GM23338 (cell line): ENCODE data around the gene FASN. TPM values are rescaled to one million over a fixed set of nuclear protein-coding genes. Genes with fewer than 3 reads are reported as not detected.

Experiments used
- ATAC-seq: fragments of 200-7000 bp; cut with Tn5 transposase; 3 replicates; pipeline ENCODE4 v1.9.1; 2020
- DNase-seq: peaks from one replicate; pipeline ENCODE4 v3.0.0-alpha.2; 2015; ENCODE audit warnings: low spot score
- H2AFZ ChIP-seq: fragments of 200-600 bp; sonication (generic); 2 replicates; pipeline ENCODE4 v1.8.0; 2016; ENCODE audit warnings: antibody characterized with exemption, mild to moderate bottlenecking, moderate library complexity
- H3F3A ChIP-seq: fragments of 200-600 bp; sonication (generic); replicated peaks from 2 replicates; pipeline ENCODE4 v1.8.0; 2017; ENCODE audit warnings: antibody characterized with exemption, mixed run types, low read depth
- H3K27ac ChIP-seq: fragments of 200-600 bp; sonication (generic); 2 replicates; pipeline ENCODE4 v1.6.1; 2016; ENCODE audit warnings: low read depth
- H3K27me3 ChIP-seq: fragments of 200-600 bp; sonication (generic); 2 replicates; pipeline ENCODE4 v1.8.0; 2016; ENCODE audit warnings: mild to moderate bottlenecking, mixed run types, moderate library complexity; ENCODE audit not compliant: insufficient read depth
- H3K36me3 ChIP-seq: fragments of 200-600 bp; sonication (generic); 2 replicates; pipeline ENCODE4 v1.8.0; 2016; ENCODE audit warnings: mild to moderate bottlenecking; ENCODE audit not compliant: insufficient read depth
- H3K4me1 ChIP-seq: fragments of 200-600 bp; sonication (generic); 2 replicates; pipeline ENCODE4 v1.8.0; 2016; ENCODE audit warnings: mild to moderate bottlenecking, moderate library complexity; ENCODE audit not compliant: insufficient read depth
- H3K4me2 ChIP-seq: fragments of 200-600 bp; sonication (generic); 2 replicates; pipeline ENCODE4 v1.7.1; 2017; ENCODE audit warnings: mixed run types
- H3K4me3 ChIP-seq: fragments of 200-600 bp; sonication (generic); 2 replicates; pipeline ENCODE4 v1.6.1; 2016; ENCODE audit warnings: mixed run types
- H3K79me2 ChIP-seq: fragments of 200-600 bp; sonication (generic); replicated peaks from 2 replicates; pipeline ENCODE4 v1.8.0; 2017; ENCODE audit warnings: mild to moderate bottlenecking; ENCODE audit not compliant: insufficient read depth
- H3K9me2 ChIP-seq: fragments of 200-600 bp; sonication (generic); 2 replicates; pipeline ENCODE4 v1.8.0; 2017; ENCODE audit not compliant: insufficient read depth
- H4K20me1 ChIP-seq: fragments of 200-600 bp; sonication (generic); replicated peaks from 2 replicates; pipeline ENCODE4 v1.8.0; 2017; ENCODE audit warnings: mild to moderate bottlenecking; ENCODE audit not compliant: insufficient read depth
- H3K27ac Mint-ChIP-seq: 2 replicates; pipeline ENCODE4 v1.8.0; 2020; ENCODE audit warnings: inconsistent platforms, mild to moderate bottlenecking, moderate library complexity, mixed read lengths
- H3K27me3 Mint-ChIP-seq: 3 replicates; pipeline ENCODE4 v1.8.0; 2022; ENCODE audit warnings: low read depth, mild to moderate bottlenecking, moderate library complexity, mixed read lengths, inconsistent platforms; ENCODE audit not compliant: insufficient read depth, poor library complexity
- H3K36me3 Mint-ChIP-seq: 3 replicates; pipeline ENCODE4 v1.8.0; 2021; ENCODE audit warnings: low read depth, mild to moderate bottlenecking, inconsistent platforms, moderate library complexity, mixed read lengths
- H3K4me1 Mint-ChIP-seq: 3 replicates; pipeline ENCODE4 v1.8.0; 2020; ENCODE audit warnings: mild to moderate bottlenecking, inconsistent platforms, mixed read lengths
- H3K4me3 Mint-ChIP-seq: 3 replicates; pipeline ENCODE4 v1.8.0; 2021; ENCODE audit warnings: moderate library complexity, mild to moderate bottlenecking, inconsistent platforms, mixed read lengths
- H3K9me3 Mint-ChIP-seq: 3 replicates; pipeline ENCODE4 v1.8.0; 2020; ENCODE audit warnings: moderate library complexity, mild to moderate bottlenecking, inconsistent platforms, mixed read lengths
- CREB1 ChIP-seq: fragments of 250-450 bp; sonication (Bioruptor Pico); IDR thresholded peaks from 2 replicates; pipeline ENCODE4 v1.5.0; 2020; ENCODE audit warnings: low read depth, mild to moderate bottlenecking, moderate library complexity
- EZH2 ChIP-seq: fragments of 200-600 bp; sonication (generic); IDR thresholded peaks from one replicate; pipeline ENCODE4 v1.8.0; 2017; ENCODE audit warnings: antibody characterized with exemption, mild to moderate bottlenecking, low read depth; ENCODE audit not compliant: unreplicated experiment
- EZH2phosphoT487 ChIP-seq: fragments of 200-600 bp; sonication (generic); IDR thresholded peaks from one replicate; pipeline ENCODE4 v1.8.1; 2018; ENCODE audit warnings: antibody characterized with exemption; ENCODE audit not compliant: unreplicated experiment
- JUNB ChIP-seq: IDR thresholded peaks from one replicate; pipeline ENCODE4 v1.6.1; 2016; ENCODE audit warnings: antibody characterized with exemption; ENCODE audit not compliant: unreplicated experiment
- NANOG ChIP-seq: IDR thresholded peaks from 2 replicates; pipeline ENCODE4 v1.6.1; 2016; ENCODE audit warnings: antibody characterized with exemption, borderline replicate concordance
- POLR2AphosphoS5 ChIP-seq: IDR thresholded peaks from 2 replicates; pipeline ENCODE4 v1.6.1; 2016; ENCODE audit warnings: antibody characterized with exemption, low read depth
- STAT1 ChIP-seq: IDR thresholded peaks from one replicate; pipeline ENCODE4 v1.6.1; 2016; ENCODE audit warnings: antibody characterized with exemption; ENCODE audit not compliant: unreplicated experiment
- ZNF114 ChIP-seq: fragments of 250-450 bp; sonication (Bioruptor Pico); IDR thresholded peaks from 2 replicates; pipeline ENCODE4 v1.5.0; 2020; ENCODE audit warnings: mild to moderate bottlenecking, moderate library complexity
- ZNF331 ChIP-seq: fragments of 250-450 bp; sonication (Bioruptor Pico); IDR thresholded peaks from 2 replicates; pipeline ENCODE4 v1.5.0; 2020; ENCODE audit warnings: low read depth, mild to moderate bottlenecking, moderate library complexity
- polyA plus RNA-seq: library from polyadenylated mRNA; unstranded; fragments of >200 nt; fragmentation: Nextera tagmentation; extraction: Ambion mirVana; gene quantifications from 2 replicates; pipeline ENCODE4 v1.2.1, GENCODE V29; 2016
- total RNA-seq: library from RNA; depleted of rRNA; stranded (reverse); fragments of >200 nt; shearing (Covaris generic); gene quantifications from 2 replicates; pipeline ENCODE4 v1.2.3, GENCODE V29; 2014
- TF ChIP-seq, protein P1 (sequence below), 2 experiments: fragments of 200-600 bp in 1 of 2; sonication (generic) in 1 of 2; conservative IDR thresholded peaks; 2 replicates each; pipeline versions ENCODE4 v1.5.1 to v1.6.1; 2016 to 2017; ENCODE audit warnings: antibody characterized with exemption in 2 of 2, low read depth in 2 of 2, mild to moderate bottlenecking in 2 of 2, moderate library complexity in 1 of 2
- TF ChIP-seq, protein P2 (sequence below): IDR thresholded peaks from one replicate; pipeline ENCODE4 v1.6.1; 2018; ENCODE audit warnings: antibody characterized with exemption; ENCODE audit not compliant: unreplicated experiment
- TF ChIP-seq, protein P3 (sequence below): fragments of 250-450 bp; sonication (Bioruptor Pico); IDR thresholded peaks from 2 replicates; pipeline ENCODE4 v1.5.0; 2020; ENCODE audit warnings: mild to moderate bottlenecking, moderate library complexity
- TF ChIP-seq, protein P4 (sequence below): IDR thresholded peaks from 2 replicates; pipeline ENCODE4 v1.6.1; 2016; ENCODE audit warnings: antibody characterized with exemption

The FASN gene
- total and polyA plus RNA-seq, 2 experiments from 2014 or later: 120 to 849 TPM

DNA sequence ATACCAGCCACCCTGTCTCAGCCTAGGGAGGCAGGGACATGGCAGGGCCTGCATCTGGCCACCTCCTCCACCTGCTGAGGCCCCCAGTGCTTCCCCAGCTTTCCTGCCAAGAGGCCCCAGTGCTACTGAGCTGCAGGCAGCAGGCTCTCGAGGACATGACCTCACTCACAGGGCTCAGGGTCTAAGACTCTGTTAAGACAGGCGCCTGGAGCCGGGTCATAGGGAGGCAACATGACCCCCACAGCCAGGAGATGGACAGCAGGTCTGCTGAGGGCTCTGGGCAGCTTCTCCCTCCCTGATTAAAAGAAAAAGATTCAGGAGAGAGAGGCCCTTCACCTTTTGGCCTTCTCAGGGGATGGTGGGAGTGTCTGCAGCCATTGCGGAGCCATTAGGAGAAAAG lies 23.2 kb upstream of the FASN start:
- H3K27me3 Mint-ChIP-seq: peaks cover 9% of the 10 kb centered on the region
- H3K9me2 ChIP-seq: no peaks in the 10 kb centered on the region
- no peaks in the 10 kb centered on the region for H3K79me2 ChIP-seq
- H3K4me3 ChIP-seq: no peak overlapping the region
- no peaks in the 10 kb centered on the region for H3K27me3 ChIP-seq
- H4K20me1 ChIP-seq: no peaks in the 10 kb centered on the region; the same call in 1 of the 2 replicates
- DNase-seq (no peak), ATAC-seq (no peak)
- H3K27ac ChIP-seq: no peak overlapping the region
- H3K4me3 Mint-ChIP-seq: no peak overlapping the region
- peaks cover 21% of the 10 kb centered on the region for H3K4me1 Mint-ChIP-seq
- H3K36me3 ChIP-seq: no peaks in the 10 kb centered on the region
- no peaks in the 10 kb centered on the region for H3K9me3 Mint-ChIP-seq
- no peak overlapping the region for H3K27ac Mint-ChIP-seq
- H3K4me2 ChIP-seq: no peak overlapping the region
- H3F3A ChIP-seq: no peaks in the 10 kb centered on the region
- peaks cover 1% of the 10 kb centered on the region; the same call in 1 of the 3 replicates for H3K36me3 Mint-ChIP-seq
- no peaks in the 10 kb centered on the region for H3K4me1 ChIP-seq
- TF ChIP-seq, protein P1, sequence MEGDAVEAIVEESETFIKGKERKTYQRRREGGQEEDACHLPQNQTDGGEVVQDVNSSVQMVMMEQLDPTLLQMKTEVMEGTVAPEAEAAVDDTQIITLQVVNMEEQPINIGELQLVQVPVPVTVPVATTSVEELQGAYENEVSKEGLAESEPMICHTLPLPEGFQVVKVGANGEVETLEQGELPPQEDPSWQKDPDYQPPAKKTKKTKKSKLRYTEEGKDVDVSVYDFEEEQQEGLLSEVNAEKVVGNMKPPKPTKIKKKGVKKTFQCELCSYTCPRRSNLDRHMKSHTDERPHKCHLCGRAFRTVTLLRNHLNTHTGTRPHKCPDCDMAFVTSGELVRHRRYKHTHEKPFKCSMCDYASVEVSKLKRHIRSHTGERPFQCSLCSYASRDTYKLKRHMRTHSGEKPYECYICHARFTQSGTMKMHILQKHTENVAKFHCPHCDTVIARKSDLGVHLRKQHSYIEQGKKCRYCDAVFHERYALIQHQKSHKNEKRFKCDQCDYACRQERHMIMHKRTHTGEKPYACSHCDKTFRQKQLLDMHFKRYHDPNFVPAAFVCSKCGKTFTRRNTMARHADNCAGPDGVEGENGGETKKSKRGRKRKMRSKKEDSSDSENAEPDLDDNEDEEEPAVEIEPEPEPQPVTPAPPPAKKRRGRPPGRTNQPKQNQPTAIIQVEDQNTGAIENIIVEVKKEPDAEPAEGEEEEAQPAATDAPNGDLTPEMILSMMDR (conservative IDR thresholded peaks at IDR 0.05; ENCODE audit: low read depth in 2 of 2): no peak
- TF ChIP-seq NANOG: no peak
- no peak for TF ChIP-seq EZH2phosphoT487
- no peak for TF ChIP-seq CREB1 (CRISPR knock-in tag)
- TF ChIP-seq EZH2: no peak
- TF ChIP-seq ZNF331 (CRISPR knock-in tag): no peak
- TF ChIP-seq JUNB: no peak
- TF ChIP-seq, protein P2, sequence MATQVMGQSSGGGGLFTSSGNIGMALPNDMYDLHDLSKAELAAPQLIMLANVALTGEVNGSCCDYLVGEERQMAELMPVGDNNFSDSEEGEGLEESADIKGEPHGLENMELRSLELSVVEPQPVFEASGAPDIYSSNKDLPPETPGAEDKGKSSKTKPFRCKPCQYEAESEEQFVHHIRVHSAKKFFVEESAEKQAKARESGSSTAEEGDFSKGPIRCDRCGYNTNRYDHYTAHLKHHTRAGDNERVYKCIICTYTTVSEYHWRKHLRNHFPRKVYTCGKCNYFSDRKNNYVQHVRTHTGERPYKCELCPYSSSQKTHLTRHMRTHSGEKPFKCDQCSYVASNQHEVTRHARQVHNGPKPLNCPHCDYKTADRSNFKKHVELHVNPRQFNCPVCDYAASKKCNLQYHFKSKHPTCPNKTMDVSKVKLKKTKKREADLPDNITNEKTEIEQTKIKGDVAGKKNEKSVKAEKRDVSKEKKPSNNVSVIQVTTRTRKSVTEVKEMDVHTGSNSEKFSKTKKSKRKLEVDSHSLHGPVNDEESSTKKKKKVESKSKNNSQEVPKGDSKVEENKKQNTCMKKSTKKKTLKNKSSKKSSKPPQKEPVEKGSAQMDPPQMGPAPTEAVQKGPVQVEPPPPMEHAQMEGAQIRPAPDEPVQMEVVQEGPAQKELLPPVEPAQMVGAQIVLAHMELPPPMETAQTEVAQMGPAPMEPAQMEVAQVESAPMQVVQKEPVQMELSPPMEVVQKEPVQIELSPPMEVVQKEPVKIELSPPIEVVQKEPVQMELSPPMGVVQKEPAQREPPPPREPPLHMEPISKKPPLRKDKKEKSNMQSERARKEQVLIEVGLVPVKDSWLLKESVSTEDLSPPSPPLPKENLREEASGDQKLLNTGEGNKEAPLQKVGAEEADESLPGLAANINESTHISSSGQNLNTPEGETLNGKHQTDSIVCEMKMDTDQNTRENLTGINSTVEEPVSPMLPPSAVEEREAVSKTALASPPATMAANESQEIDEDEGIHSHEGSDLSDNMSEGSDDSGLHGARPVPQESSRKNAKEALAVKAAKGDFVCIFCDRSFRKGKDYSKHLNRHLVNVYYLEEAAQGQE: no peak
- TF ChIP-seq POLR2AphosphoS5: no peak
- TF ChIP-seq, protein P3, sequence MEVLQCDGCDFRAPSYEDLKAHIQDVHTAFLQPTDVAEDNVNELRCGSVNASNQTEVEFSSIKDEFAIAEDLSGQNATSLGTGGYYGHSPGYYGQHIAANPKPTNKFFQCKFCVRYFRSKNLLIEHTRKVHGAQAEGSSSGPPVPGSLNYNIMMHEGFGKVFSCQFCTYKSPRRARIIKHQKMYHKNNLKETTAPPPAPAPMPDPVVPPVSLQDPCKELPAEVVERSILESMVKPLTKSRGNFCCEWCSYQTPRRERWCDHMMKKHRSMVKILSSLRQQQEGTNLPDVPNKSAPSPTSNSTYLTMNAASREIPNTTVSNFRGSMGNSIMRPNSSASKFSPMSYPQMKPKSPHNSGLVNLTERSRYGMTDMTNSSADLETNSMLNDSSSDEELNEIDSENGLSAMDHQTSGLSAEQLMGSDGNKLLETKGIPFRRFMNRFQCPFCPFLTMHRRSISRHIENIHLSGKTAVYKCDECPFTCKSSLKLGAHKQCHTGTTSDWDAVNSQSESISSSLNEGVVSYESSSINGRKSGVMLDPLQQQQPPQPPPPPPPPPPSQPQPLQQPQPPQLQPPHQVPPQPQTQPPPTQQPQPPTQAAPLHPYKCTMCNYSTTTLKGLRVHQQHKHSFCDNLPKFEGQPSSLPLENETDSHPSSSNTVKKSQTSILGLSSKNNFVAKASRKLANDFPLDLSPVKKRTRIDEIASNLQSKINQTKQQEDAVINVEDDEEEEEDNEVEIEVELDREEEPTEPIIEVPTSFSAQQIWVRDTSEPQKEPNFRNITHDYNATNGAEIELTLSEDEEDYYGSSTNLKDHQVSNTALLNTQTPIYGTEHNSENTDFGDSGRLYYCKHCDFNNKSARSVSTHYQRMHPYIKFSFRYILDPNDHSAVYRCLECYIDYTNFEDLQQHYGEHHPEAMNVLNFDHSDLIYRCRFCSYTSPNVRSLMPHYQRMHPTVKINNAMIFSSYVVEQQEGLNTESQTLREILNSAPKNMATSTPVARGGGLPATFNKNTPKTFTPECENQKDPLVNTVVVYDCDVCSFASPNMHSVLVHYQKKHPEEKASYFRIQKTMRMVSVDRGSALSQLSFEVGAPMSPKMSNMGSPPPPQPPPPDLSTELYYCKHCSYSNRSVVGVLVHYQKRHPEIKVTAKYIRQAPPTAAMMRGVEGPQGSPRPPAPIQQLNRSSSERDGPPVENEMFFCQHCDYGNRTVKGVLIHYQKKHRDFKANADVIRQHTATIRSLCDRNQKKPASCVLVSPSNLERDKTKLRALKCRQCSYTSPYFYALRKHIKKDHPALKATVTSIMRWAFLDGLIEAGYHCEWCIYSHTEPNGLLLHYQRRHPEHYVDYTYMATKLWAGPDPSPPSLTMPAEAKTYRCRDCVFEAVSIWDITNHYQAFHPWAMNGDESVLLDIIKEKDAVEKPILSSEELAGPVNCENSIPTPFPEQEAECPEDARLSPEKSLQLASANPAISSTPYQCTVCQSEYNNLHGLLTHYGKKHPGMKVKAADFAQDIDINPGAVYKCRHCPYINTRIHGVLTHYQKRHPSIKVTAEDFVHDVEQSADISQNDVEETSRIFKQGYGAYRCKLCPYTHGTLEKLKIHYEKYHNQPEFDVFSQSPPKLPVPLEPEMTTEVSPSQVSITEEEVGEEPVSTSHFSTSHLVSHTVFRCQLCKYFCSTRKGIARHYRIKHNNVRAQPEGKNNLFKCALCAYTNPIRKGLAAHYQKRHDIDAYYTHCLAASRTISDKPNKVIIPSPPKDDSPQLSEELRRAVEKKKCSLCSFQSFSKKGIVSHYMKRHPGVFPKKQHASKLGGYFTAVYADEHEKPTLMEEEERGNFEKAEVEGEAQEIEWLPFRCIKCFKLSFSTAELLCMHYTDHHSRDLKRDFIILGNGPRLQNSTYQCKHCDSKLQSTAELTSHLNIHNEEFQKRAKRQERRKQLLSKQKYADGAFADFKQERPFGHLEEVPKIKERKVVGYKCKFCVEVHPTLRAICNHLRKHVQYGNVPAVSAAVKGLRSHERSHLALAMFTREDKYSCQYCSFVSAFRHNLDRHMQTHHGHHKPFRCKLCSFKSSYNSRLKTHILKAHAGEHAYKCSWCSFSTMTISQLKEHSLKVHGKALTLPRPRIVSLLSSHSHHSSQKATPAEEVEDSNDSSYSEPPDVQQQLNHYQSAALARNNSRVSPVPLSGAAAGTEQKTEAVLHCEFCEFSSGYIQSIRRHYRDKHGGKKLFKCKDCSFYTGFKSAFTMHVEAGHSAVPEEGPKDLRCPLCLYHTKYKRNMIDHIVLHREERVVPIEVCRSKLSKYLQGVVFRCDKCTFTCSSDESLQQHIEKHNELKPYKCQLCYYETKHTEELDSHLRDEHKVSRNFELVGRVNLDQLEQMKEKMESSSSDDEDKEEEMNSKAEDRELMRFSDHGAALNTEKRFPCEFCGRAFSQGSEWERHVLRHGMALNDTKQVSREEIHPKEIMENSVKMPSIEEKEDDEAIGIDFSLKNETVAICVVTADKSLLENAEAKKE (CRISPR knock-in tag): no peak
- TF ChIP-seq STAT1: no peak
- TF ChIP-seq ZNF114 (CRISPR knock-in tag): no peak
- TF ChIP-seq, protein P4, sequence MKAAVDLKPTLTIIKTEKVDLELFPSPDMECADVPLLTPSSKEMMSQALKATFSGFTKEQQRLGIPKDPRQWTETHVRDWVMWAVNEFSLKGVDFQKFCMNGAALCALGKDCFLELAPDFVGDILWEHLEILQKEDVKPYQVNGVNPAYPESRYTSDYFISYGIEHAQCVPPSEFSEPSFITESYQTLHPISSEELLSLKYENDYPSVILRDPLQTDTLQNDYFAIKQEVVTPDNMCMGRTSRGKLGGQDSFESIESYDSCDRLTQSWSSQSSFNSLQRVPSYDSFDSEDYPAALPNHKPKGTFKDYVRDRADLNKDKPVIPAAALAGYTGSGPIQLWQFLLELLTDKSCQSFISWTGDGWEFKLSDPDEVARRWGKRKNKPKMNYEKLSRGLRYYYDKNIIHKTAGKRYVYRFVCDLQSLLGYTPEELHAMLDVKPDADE: no peak
- H2AFZ ChIP-seq: no peak overlapping the region
